Measurements from ENCODE around the gene SPAG17. TPM values are rescaled to one million over a fixed set of nuclear protein-coding genes. Genes with fewer than 3 reads are reported as not detected.

SPAG17 gene
- total RNA-seq, 6 donors from 2014 or later, result 0.26 to 94.3 (median 11.3) TPM

GRCh38 chr1:118116909-118117308 lies 68.1 kb downstream of the SPAG17 start:
- 35 to 37% methylated on average over 4 of the region's 4 CpGs for WGBS, 2 donors
- Histone ChIP-seq H3K4me1 (peaks cover 0 to 16% (median 8%) of the 10 kb centered on the region in 4 donors), H3K27me3 (no peaks in the 10 kb centered on the region), H3K4me3 (no peak overlapping the region), H3K27ac (peak overlapping the region in 2 of 4 donors; percentile 4 to 48), H3K9me3 (no peaks in the 10 kb centered on the region), H3K36me3 (no peaks in the 10 kb centered on the region)
- ATAC-seq (ENCODE audit: low FRiP score in 2 of 2) (no peak), DNase-seq (no peak)
- TF ChIP-seq EP300 (IDR thresholded peaks at IDR 0.05) (no peak), POLR2AphosphoS5 (IDR thresholded peaks at IDR 0.05) (no peak), POLR2A (IDR thresholded peaks at IDR 0.05) (no peak)
- TF ChIP-seq, protein P1, sequence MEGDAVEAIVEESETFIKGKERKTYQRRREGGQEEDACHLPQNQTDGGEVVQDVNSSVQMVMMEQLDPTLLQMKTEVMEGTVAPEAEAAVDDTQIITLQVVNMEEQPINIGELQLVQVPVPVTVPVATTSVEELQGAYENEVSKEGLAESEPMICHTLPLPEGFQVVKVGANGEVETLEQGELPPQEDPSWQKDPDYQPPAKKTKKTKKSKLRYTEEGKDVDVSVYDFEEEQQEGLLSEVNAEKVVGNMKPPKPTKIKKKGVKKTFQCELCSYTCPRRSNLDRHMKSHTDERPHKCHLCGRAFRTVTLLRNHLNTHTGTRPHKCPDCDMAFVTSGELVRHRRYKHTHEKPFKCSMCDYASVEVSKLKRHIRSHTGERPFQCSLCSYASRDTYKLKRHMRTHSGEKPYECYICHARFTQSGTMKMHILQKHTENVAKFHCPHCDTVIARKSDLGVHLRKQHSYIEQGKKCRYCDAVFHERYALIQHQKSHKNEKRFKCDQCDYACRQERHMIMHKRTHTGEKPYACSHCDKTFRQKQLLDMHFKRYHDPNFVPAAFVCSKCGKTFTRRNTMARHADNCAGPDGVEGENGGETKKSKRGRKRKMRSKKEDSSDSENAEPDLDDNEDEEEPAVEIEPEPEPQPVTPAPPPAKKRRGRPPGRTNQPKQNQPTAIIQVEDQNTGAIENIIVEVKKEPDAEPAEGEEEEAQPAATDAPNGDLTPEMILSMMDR (IDR thresholded peaks at IDR 0.05), result no peak

- Histone ChIP-seq H3K36me3 (no peaks in the 10 kb centered on the region), H3K4me1 (peaks cover 0 to 16% (median 8%) of the 10 kb centered on the region in 4 donors), H3K27ac (peak overlapping the region in 1 of 4 donors; percentile 48), H3K27me3 (no peaks in the 10 kb centered on the region), H3K4me3 (no peak overlapping the region), H3K9me3 (no peaks in the 10 kb centered on the region)
- no peak for TF ChIP-seq POLR2AphosphoS5 (IDR thresholded peaks at IDR 0.05)
- no peak for TF ChIP-seq EP300 (IDR thresholded peaks at IDR 0.05)
- TF ChIP-seq, protein P1 (IDR thresholded peaks at IDR 0.05), result no peak
- TF ChIP-seq POLR2A (IDR thresholded peaks at IDR 0.05), result no peak
- DNase-seq (no peak), ATAC-seq (ENCODE audit: low FRiP score in 2 of 2) (peak in 1 of 2 donors; percentile 77)
- 70 to 76% methylated on average over 5 of the region's 5 CpGs for WGBS, 2 donors
These were observed 68.6 kb downstream of the SPAG17 start for GRCh38 chr1:118116401-118116800.

- no peaks in the 10 kb centered on the region for H3K36me3 ChIP-seq
- DNase-seq, result no peak
- peaks cover 3 to 16% (median 6%) of the 10 kb centered on the region in 4 donors for H3K4me1 ChIP-seq
- TF ChIP-seq, protein P1 (IDR thresholded peaks at IDR 0.05), result no peak
- TF ChIP-seq EP300 (IDR thresholded peaks at IDR 0.05) (no peak), POLR2A (IDR thresholded peaks at IDR 0.05) (no peak), POLR2AphosphoS5 (IDR thresholded peaks at IDR 0.05) (no peak)
- no peak overlapping the region for H3K27ac ChIP-seq
- H3K4me3 ChIP-seq, result no peak overlapping the region
- peak in 1 of 2 donors; percentile 36 for ATAC-seq (ENCODE audit: low FRiP score in 2 of 2)
- WGBS, 2 donors, result 67 to 80% methylated on average over 6 of the region's 6 CpGs
- H3K9me3 ChIP-seq, result no peaks in the 10 kb centered on the region
- no peaks in the 10 kb centered on the region for H3K27me3 ChIP-seq
These were observed 69.3 kb downstream of the SPAG17 start for GRCh38 chr1:118115567-118116295.

GRCh38 chr1:118113261-118113660 lies 71.8 kb downstream of the SPAG17 start:
- Histone ChIP-seq H3K27me3 (no peaks in the 10 kb centered on the region), H3K4me3 (no peak overlapping the region), H3K4me1 (peaks cover 3 to 7% (median 4%) of the 10 kb centered on the region in 4 donors), H3K36me3 (no peaks in the 10 kb centered on the region), H3K9me3 (no peaks in the 10 kb centered on the region), H3K27ac (no peak overlapping the region)
- DNase-seq (no peak), ATAC-seq (ENCODE audit: low FRiP score in 2 of 2) (peak in 1 of 2 donors; percentile 61)
- TF ChIP-seq POLR2A (IDR thresholded peaks at IDR 0.05), result no peak
- TF ChIP-seq POLR2AphosphoS5 (IDR thresholded peaks at IDR 0.05), result no peak
- no peak for TF ChIP-seq EP300 (IDR thresholded peaks at IDR 0.05)
- TF ChIP-seq, protein P1 (IDR thresholded peaks at IDR 0.05), result no peak
- 64 to 66% methylated on average over 1 of the region's 1 CpG for WGBS, 2 donors

DNA sequence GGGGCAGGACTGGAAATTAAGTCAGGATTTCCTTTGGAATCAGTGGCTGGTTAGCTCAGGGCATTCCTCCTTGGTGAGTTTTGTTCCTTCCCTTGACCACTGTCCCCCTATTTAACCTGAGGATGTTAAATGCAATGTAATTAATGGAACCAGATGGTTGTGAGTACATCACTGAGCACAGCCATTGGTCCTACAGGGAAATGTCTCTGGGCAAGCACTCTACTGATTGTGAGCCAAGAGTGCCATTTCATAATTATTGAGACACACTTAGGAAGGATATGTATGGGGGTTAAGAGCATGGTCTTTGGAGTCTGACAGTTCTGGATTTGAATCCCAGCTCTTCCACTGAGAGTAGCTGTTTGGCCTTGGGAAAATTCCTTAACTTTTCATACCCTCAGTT lies 74.4 kb downstream of the SPAG17 start:
- H3K4me1 ChIP-seq, result peaks cover 0 to 3% (median 0%) of the 10 kb centered on the region in 4 donors
- no peaks in the 10 kb centered on the region for H3K36me3 ChIP-seq
- DNase-seq (no peak), ATAC-seq (ENCODE audit: low FRiP score in 2 of 2) (no peak)
- no peaks in the 10 kb centered on the region for H3K27me3 ChIP-seq
- H3K9me3 ChIP-seq, result no peaks in the 10 kb centered on the region
- no peak overlapping the region for H3K27ac ChIP-seq
- H3K4me3 ChIP-seq, result no peak overlapping the region
- TF ChIP-seq, protein P1 (IDR thresholded peaks at IDR 0.05), result no peak
- TF ChIP-seq POLR2A (IDR thresholded peaks at IDR 0.05) (no peak), POLR2AphosphoS5 (IDR thresholded peaks at IDR 0.05) (no peak), EP300 (IDR thresholded peaks at IDR 0.05) (no peak)
